Testis (tissue), 2 donors: ENCODE measurements around the gene RASGRF2.

Experiments used
- CTCF ChIP-seq, 3 experiments: fragments of 450-650 bp in 2 of 3; fragments of 200-600 bp in 1 of 3; sonication (generic) in 1 of 3; IDR thresholded peaks; one replicate each; pipeline ENCODE4 v1.5.1; 2016 to 2019; ENCODE audit warnings: antibody characterized with exemption in 3 of 3, mild to moderate bottlenecking in 2 of 3, moderate library complexity in 1 of 3
- POLR2A ChIP-seq: fragments of 450-650 bp; IDR thresholded peaks from one replicate; pipeline ENCODE4 v1.6.1; 2017; ENCODE audit warnings: antibody characterized with exemption, mild to moderate bottlenecking, moderate library complexity

- no peak for TF ChIP-seq POLR2A
- no peak for TF ChIP-seq CTCF (IDR thresholded peaks at IDR 0.05)
Measured at GRCh38 chr5:81235287-81236072, 275.3 kb downstream of the RASGRF2 start.
